Lung (tissue), 12 donors: ENCODE measurements around the gene ZSWIM4. TPM values are rescaled to one million over a fixed set of nuclear protein-coding genes. Genes with fewer than 3 reads are reported as not detected.
"Not testable (repeated sequence)": the region's sequence is repeated elsewhere in the genome, so short reads cannot be mapped to it uniquely, and the experiment has no call there.

Experiments used
- ATAC-seq: fragments of 200-7000 bp; cut with Tn5 transposase; one replicate; pipeline ENCODE4 v1.9.1; 2020; ENCODE audit warnings: moderate number of reproducible peaks; ENCODE audit not compliant: insufficient read depth, low FRiP score
- DNase-seq, 3 donors: peaks; one replicate each; pipeline ENCODE4 v3.0.0-alpha.2; 2013 to 2017
- H3K27ac ChIP-seq, 2 donors: one replicate each; pipeline ENCODE4 v1.5.1; 2013; ENCODE audit warnings: mild to moderate bottlenecking in 2 of 2, moderate library complexity in 2 of 2, control low read depth in 1 of 2, inconsistent platforms in 1 of 2, low read depth in 1 of 2, low read length in 1 of 2
- H3K27me3 ChIP-seq, 3 donors: one replicate each; pipeline ENCODE4 v1.5.1; 2013; ENCODE audit warnings: low read length in 2 of 3; ENCODE audit not compliant: control insufficient read depth in 3 of 3, insufficient read depth in 3 of 3
- H3K36me3 ChIP-seq, 4 donors: one replicate each; pipeline ENCODE4 v1.5.1; 2013; ENCODE audit warnings: low read length in 4 of 4, mild to moderate bottlenecking in 1 of 4, moderate library complexity in 1 of 4; ENCODE audit not compliant: control insufficient read depth in 4 of 4, insufficient read depth in 4 of 4
- H3K4me1 ChIP-seq, 5 donors: one replicate each; pipeline ENCODE4 v1.5.1; 2013; ENCODE audit warnings: low read length in 5 of 5, mild to moderate bottlenecking in 2 of 5, moderate library complexity in 1 of 5; ENCODE audit not compliant: control insufficient read depth in 5 of 5, insufficient read depth in 5 of 5
- H3K4me3 ChIP-seq: one replicate; pipeline ENCODE4 v1.5.1; 2013; ENCODE audit warnings: mild to moderate bottlenecking, control low read depth, moderate library complexity
- H3K9ac ChIP-seq, 2 donors: one replicate each; pipeline ENCODE4 v1.5.1; 2013; ENCODE audit warnings: low read length in 2 of 2, control low read depth in 1 of 2; ENCODE audit not compliant: insufficient read depth in 1 of 2
- H3K9me3 ChIP-seq, 4 donors: one replicate each; pipeline ENCODE4 v1.5.1; 2013; ENCODE audit warnings: low read length in 3 of 4, mild to moderate bottlenecking in 1 of 4, moderate library complexity in 1 of 4; ENCODE audit not compliant: control insufficient read depth in 4 of 4, insufficient read depth in 3 of 4
- CTCF ChIP-seq: IDR thresholded peaks from 2 replicates; pipeline ENCODE4 v1.5.1; 2012; ENCODE audit warnings: mild to moderate bottlenecking; ENCODE audit errors: control extremely low read depth, extremely low read depth
- WGBS, 2 donors: extraction: QIAGEN DNeasy Blood & Tissue Kit; methylation state at CpG; one replicate each; pipeline ENCODE4 v1.1.7; 2013; 5-methylcytosine and 5-hydroxymethylcytosine counted together
- polyA plus RNA-seq, 2 donors: library from polyadenylated mRNA; stranded (reverse); fragments of 200-250 nt; gene quantifications; one replicate each; pipeline ENCODE4 v1.2.1, GENCODE V29; 2013
- total RNA-seq, 2 donors: library from RNA; depleted of rRNA in 1 of 2; stranded (reverse); fragments of >200 nt in 1 of 2; gene quantifications; one replicate each; pipeline ENCODE4 v1.2.1, GENCODE V29; 2014 to 2021
- donor health status: control.
- donor health status: control.
- donor health status: Bipolar disorder and iron deficiency.
- donor health status: healthy.
- donor health status: DM: yes; HTN: yes; CAD: no.

The ZSWIM4 gene
- total and polyA plus RNA-seq, 4 donors: 3.7 to 10.5 (median 8.8) TPM

- Histone ChIP-seq H3K4me1 (peaks cover 0 to 8% (median 0%) of the 10 kb centered on the region in 5 donors), H3K27me3 (no peaks in the 10 kb centered on the region), H3K4me3 (no peak overlapping the region), H3K9me3 (no peaks in the 10 kb centered on the region), H3K36me3 (peaks cover 17 to 36% (median 25%) of the 10 kb centered on the region in 4 donors), H3K9ac (no peak overlapping the region), H3K27ac (no peak overlapping the region)
- ATAC-seq (no peak), DNase-seq (no peak)
- no peak for TF ChIP-seq CTCF
- 88 to 94% methylated on average over 16 of the region's 16 CpGs for WGBS, 2 donors
Observed at GRCh38 chr19:13751436-13751835, 43.8 kb upstream of the ZSWIM4 start.

DNA sequence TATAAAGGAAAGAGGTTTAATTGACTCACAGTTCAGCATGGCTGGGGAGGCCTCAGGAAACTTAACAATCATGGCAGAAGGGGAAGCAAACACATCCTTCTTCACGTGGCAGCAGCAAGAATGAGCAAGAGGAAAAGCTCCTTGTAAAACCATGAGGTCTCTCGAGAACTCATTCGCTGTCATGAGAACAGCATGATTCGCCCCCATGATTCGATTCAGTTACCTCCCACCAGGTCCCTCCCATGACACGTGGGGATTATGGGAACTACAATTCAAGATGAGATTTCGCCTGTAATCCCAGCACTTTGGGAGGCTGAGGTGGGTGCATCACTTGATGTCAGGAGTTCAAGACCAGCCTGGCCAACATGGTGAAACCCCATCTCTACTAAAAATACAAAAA, 41.6 kb upstream of the ZSWIM4 start:
- not testable (repeated sequence) for H3K4me1 ChIP-seq, DNase-seq, H3K9me3 ChIP-seq, H3K27me3 ChIP-seq, ATAC-seq, H3K27ac ChIP-seq, H3K4me3 ChIP-seq, H3K9ac ChIP-seq
- H3K36me3 ChIP-seq: peaks cover 26 to 54% (median 31%) of the 10 kb centered on the region in 4 donors
- 77 to 86% methylated on average over 7 of the region's 7 CpGs for WGBS, 2 donors

GRCh38 chr19:13756210-13756609, 39.0 kb upstream of the ZSWIM4 start:
- peaks cover 34 to 70% (median 43%) of the 10 kb centered on the region in 4 donors for H3K36me3 ChIP-seq
- 97 to 98% methylated on average over 9 of the region's 9 CpGs for WGBS, 2 donors
- TF ChIP-seq CTCF: no peak
- H3K4me1 ChIP-seq: no peaks in the 10 kb centered on the region
- no peaks in the 10 kb centered on the region for H3K27me3 ChIP-seq
- H3K4me3 ChIP-seq: no peak overlapping the region
- DNase-seq (no peak), ATAC-seq (no peak)
- H3K9ac ChIP-seq: no peak overlapping the region
- no peak overlapping the region for H3K27ac ChIP-seq
- H3K9me3 ChIP-seq: peaks cover 0 to 2% (median 0%) of the 10 kb centered on the region in 4 donors

DNA sequence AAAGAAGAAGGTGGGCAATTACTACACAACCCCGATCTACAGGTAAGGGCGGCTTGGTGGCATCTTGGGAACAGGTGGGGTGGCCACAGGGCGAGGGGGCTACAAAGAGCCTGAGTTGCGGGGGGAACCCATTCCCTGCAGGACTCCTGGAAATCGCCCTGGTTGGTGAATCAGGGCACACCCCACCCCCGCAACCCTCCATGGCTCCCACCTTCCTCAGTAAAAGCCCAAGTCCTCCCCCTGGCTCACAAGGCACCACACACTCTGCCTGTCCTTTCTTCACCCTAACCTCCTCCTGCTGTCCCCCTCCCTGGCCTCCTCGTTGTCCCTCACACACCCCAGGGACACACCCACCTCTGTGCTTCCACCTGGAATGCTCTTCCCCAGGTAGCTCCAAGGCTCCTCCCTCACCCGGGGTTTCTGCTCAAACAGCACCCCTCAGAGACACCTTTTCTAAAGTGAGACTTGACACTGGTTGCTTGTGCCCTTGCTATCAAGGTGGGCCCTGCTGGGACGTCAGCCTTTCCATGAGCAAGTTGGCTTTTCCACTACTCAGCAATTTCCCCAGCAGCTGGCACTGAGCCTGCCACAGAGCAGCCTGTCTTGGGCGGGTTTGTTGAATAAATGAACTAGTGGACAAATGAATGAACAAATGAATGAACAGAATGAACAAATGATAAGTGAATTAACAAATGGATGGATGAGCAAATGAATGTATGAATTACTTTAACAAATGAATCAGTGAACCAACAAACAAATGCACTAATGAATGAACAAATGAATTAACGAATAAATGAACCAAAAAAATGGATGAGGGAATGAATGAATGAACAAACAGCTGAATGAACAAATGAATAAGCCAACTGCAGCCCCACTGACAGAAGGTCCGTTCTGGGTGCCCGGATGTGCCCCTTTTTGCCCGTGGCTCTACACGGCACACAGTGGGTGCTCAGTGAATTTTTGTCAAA, 37.2 kb upstream of the ZSWIM4 start:
- DNase-seq: no peak
- 89 to 92% methylated on average over 15 of the region's 15 CpGs for WGBS, 2 donors
- Histone ChIP-seq H3K27ac (no peak overlapping the region), H3K9me3 (peaks cover 0 to 2% (median 0%) of the 10 kb centered on the region in 4 donors), H3K36me3 (peaks cover 31 to 74% (median 42%) of the 10 kb centered on the region in 4 donors), H3K4me3 (no peak overlapping the region), H3K9ac (no peak overlapping the region), H3K4me1 (no peaks in the 10 kb centered on the region), H3K27me3 (no peaks in the 10 kb centered on the region)
- TF ChIP-seq CTCF: no peak
- no peak for ATAC-seq
